VCaP (cell line): ENCODE results near the gene MPZL1.
"Not testable (repeated sequence)": the region's sequence is repeated elsewhere in the genome, so short reads cannot be mapped to it uniquely, and the experiment has no call there.

Experiments used
- H3K27ac ChIP-seq: fragments of 450-650 bp; 2 replicates; pipeline ENCODE4 v1.5.1; 2017
- CTCF ChIP-seq: fragments of 450-650 bp; conservative IDR thresholded peaks from 2 replicates; pipeline ENCODE4 v1.5.1; 2017; ENCODE audit warnings: mild to moderate bottlenecking, moderate library complexity

MPZL1 gene

GRCh38 chr1:167805041-167805556 lies 83.3 kb downstream of the MPZL1 start:
- TF ChIP-seq CTCF = no peak
- H3K27ac ChIP-seq = no peak overlapping the region

GRCh38 chr1:167806235-167806634 lies 84.5 kb downstream of the MPZL1 start:
- not testable (repeated sequence) for H3K27ac ChIP-seq

- not testable (repeated sequence) for H3K27ac ChIP-seq
Observed at GRCh38 chr1:167806676-167807075, 84.9 kb downstream of the MPZL1 start.

GRCh38 chr1:167808104-167808503 lies 86.3 kb downstream of the MPZL1 start:
- TF ChIP-seq CTCF = no peak
- no peak overlapping the region for H3K27ac ChIP-seq

GRCh38 chr1:167808690-167809089 lies 86.9 kb downstream of the MPZL1 start:
- H3K27ac ChIP-seq = no peak overlapping the region
- no peak for TF ChIP-seq CTCF

GRCh38 chr1:167812972-167813371 lies 91.2 kb downstream of the MPZL1 start:
- no peak for TF ChIP-seq CTCF
- no peak overlapping the region for H3K27ac ChIP-seq

- no peak overlapping the region for H3K27ac ChIP-seq
- no peak for TF ChIP-seq CTCF
Observed at GRCh38 chr1:167815650-167816049, 93.9 kb downstream of the MPZL1 start.

- no peak for TF ChIP-seq CTCF
- peak overlapping the region; percentile 25; the same call in 1 of the 2 replicates for H3K27ac ChIP-seq
Observed at GRCh38 chr1:167819849-167820683, 98.3 kb downstream of the MPZL1 start.
